Measurements from ENCODE around the gene CCM2L. TPM values are rescaled to one million over a fixed set of nuclear protein-coding genes. Genes with fewer than 3 reads are reported as not detected.

Gene CCM2L
- total RNA-seq, 2 donors from 2014 or later: 5.2 to 7.8 TPM

DNA sequence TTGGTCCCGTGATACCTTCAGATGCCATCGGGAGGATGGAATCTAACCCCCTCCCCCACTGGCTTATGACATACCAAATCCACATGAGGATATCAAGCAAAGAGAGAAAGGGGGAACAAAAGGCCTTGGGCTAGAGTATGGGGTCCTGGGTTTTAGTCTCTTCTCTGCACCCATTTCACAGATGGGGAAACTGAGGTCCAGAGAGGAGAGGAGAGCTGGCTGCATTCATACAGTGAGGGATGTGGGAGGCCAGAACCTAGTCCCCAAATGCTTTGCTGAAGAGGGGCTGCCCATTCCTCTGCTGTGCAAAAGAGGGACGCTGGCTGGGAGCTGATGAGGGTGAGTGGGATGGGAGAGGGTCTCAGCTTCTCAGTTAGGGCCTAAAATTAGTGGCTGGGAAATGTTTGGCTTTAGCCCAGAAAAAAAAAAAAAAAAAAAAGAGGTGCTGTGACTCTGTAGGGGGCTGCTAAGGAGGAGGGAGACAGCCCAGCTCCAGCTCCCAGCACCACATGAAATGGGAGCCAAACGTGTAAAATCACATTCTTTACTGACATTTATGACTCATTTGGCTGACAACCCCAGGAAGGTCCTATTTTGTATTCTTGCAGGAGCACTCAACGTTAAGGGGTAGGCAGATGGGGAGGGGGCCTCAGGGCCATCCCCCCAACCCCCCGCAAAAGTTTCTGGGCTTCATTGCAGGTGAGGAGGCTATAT, 30.4 kb upstream of the CCM2L start:
- no peak overlapping the region for H3K4me3 ChIP-seq (ENCODE audit: low read length)
- Mint-ChIP-seq H3K36me3 (ENCODE audit: low read depth) (no peaks in the 10 kb centered on the region), H3K27ac (no peak overlapping the region), H3K27me3 (ENCODE audit: insufficient read depth) (peaks cover 33% of the 10 kb centered on the region), H3K9me3 (no peaks in the 10 kb centered on the region), H3K4me3 (no peak overlapping the region), H3K4me1 (peaks cover 11% of the 10 kb centered on the region)
- no peaks in the 10 kb centered on the region for H3K36me3 ChIP-seq (ENCODE audit: control insufficient read depth, insufficient read depth, low read length)
- 60 to 82% methylated on average over 1 to 6 of the region's 6 CpGs for WGBS, 2 experiments (ENCODE audit: insufficient coverage in 1 of 2, insufficient read length in 1 of 2)
- H3K4me1 ChIP-seq (ENCODE audit: control insufficient read depth, insufficient read depth, low read length): peaks cover 5% of the 10 kb centered on the region
- H3K27me3 ChIP-seq (ENCODE audit: control insufficient read depth, insufficient read depth, low read length, poor library complexity, severe bottlenecking): peaks cover 17% of the 10 kb centered on the region
- no peak overlapping the region for H3K27ac ChIP-seq (ENCODE audit: low read depth, low read length)
- no peak for DNase-seq
- no peaks in the 10 kb centered on the region for H3K9me3 ChIP-seq (ENCODE audit: control insufficient read depth, low read length)
- no peak overlapping the region for H3K9ac ChIP-seq (ENCODE audit: extremely low read depth, low read length, poor library complexity, severe bottlenecking)
- TF ChIP-seq CTCF (conservative IDR thresholded peaks at IDR 0.05): no peak

- H3K4me1 Mint-ChIP-seq: peaks cover 2% of the 10 kb centered on the region
- H3K9me3 Mint-ChIP-seq: no peaks in the 10 kb centered on the region
- no peaks in the 10 kb centered on the region for H3K9me3 ChIP-seq (ENCODE audit: control insufficient read depth, low read length)
- H3K36me3 Mint-ChIP-seq (ENCODE audit: low read depth): no peaks in the 10 kb centered on the region
- H3K36me3 ChIP-seq (ENCODE audit: control insufficient read depth, insufficient read depth, low read length): no peaks in the 10 kb centered on the region
- no peak overlapping the region for H3K27ac Mint-ChIP-seq
- 82 to 93% methylated on average over 2 of the region's 2 CpGs for WGBS, 2 experiments (ENCODE audit: insufficient coverage in 1 of 2, insufficient read length in 1 of 2)
- peaks cover 17% of the 10 kb centered on the region for H3K27me3 ChIP-seq (ENCODE audit: control insufficient read depth, insufficient read depth, low read length, poor library complexity, severe bottlenecking)
- peaks cover 33% of the 10 kb centered on the region for H3K27me3 Mint-ChIP-seq (ENCODE audit: insufficient read depth)
- no peak for DNase-seq
- no peak overlapping the region for H3K27ac ChIP-seq (ENCODE audit: low read depth, low read length)
- H3K9ac ChIP-seq (ENCODE audit: extremely low read depth, low read length, poor library complexity, severe bottlenecking): no peak overlapping the region
- H3K4me3 ChIP-seq (ENCODE audit: low read length): no peak overlapping the region
- no peak overlapping the region for H3K4me3 Mint-ChIP-seq
- H3K4me1 ChIP-seq (ENCODE audit: control insufficient read depth, insufficient read depth, low read length): peaks cover 2% of the 10 kb centered on the region
- TF ChIP-seq CTCF (conservative IDR thresholded peaks at IDR 0.05): no peak
Measured at GRCh38 chr20:31981784-31982183, 28.5 kb upstream of the CCM2L start.

DNA sequence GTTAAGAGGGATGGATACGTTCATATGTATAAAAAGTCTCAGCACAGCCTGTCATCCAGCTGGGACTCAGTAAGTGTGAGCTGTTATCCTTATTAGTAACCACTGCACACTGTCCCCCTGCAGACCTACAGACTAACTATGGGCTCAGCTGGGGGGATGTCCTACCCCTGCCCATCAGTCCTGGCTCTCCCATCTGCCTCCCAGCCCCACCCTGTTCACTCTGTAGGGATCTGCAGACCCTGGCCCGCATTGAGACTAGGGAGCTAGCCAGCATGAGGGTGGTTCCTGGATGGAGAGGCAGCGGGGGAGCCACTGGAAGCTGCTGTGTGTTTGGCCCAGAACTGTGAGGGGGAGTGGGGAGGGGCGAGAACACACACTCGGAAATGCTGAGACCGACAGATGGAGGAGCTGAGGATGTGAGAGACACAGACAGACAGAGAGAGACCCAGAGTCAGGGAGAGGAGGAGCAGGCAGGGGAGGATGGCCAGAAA, 25.2 kb upstream of the CCM2L start:
- TF ChIP-seq CTCF (conservative IDR thresholded peaks at IDR 0.05): no peak
- Mint-ChIP-seq H3K36me3 (ENCODE audit: low read depth) (no peaks in the 10 kb centered on the region), H3K4me1 (no peaks in the 10 kb centered on the region), H3K27ac (no peak overlapping the region), H3K4me3 (no peak overlapping the region), H3K27me3 (ENCODE audit: insufficient read depth) (peaks cover 29% of the 10 kb centered on the region), H3K9me3 (no peaks in the 10 kb centered on the region)
- no peak for DNase-seq
- H3K9ac ChIP-seq (ENCODE audit: extremely low read depth, low read length, poor library complexity, severe bottlenecking): no peak overlapping the region
- H3K36me3 ChIP-seq (ENCODE audit: control insufficient read depth, insufficient read depth, low read length): no peaks in the 10 kb centered on the region
- H3K27ac ChIP-seq (ENCODE audit: low read depth, low read length): no peak overlapping the region
- no peaks in the 10 kb centered on the region for H3K9me3 ChIP-seq (ENCODE audit: control insufficient read depth, low read length)
- peaks cover 17% of the 10 kb centered on the region for H3K27me3 ChIP-seq (ENCODE audit: control insufficient read depth, insufficient read depth, low read length, poor library complexity, severe bottlenecking)
- no peaks in the 10 kb centered on the region for H3K4me1 ChIP-seq (ENCODE audit: control insufficient read depth, insufficient read depth, low read length)
- WGBS, 2 experiments (ENCODE audit: insufficient coverage in 1 of 2, insufficient read length in 1 of 2): 57 to 79% methylated on average over 6 of the region's 6 CpGs
- no peak overlapping the region for H3K4me3 ChIP-seq (ENCODE audit: low read length)
